ENCODE results near the gene PTH1R. TPM values are rescaled to one million over a fixed set of nuclear protein-coding genes. Genes with fewer than 3 reads are reported as not detected.

Gene PTH1R
- total RNA-seq, 2 experiments from 2014 or later = not detected

DNA sequence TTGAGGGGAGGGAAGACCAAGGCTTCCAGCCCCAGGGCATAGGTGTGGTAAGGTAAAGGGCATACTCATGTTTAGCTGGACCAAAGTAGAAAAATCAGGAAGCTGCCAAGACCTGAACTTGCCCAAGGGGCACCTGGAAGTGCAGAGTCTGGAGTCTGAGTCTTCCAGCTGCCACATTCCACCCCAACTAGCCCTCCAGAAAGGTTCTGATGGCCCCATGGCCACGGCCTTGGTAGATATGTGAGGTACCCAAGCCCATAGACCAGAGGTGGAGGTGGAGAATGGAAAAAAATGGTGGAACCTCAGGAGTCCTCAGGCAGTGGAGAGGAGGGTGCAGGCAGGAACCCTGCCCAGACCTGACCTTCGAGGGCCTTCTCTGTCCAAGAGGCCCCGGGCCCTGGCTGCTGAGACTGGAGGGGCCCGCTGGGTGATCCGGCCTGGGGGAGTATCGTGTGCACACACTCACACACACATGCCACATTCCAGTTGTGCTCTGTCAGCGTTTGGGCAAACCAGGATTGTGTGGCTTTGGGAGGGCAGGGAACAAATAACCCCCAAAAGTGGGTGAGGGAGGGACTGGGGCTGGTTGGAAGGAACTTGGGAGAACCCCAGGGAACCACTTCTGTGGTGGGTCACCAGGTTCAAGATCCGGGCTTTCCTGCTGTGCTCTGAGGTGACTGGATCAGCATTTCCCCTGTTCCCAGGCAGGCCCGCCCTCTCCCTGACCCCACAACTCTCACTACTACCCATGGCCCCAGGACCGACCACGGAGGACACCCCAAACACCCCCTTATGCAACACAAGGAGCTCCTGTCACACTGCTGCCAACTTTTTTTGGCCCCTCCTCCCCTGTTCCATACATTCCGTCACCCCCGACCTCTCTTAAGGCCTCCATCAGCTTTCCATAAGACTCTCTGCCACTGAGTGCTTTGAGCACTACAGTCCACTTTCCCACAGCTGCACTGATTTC, 25.9 kb upstream of the PTH1R start:
- Mint-ChIP-seq H3K27ac (no peak overlapping the region), H3K4me1 (ENCODE audit: low read depth) (no peaks in the 10 kb centered on the region), H3K4me3 (no peak overlapping the region), H3K36me3 (ENCODE audit: low read depth) (no peaks in the 10 kb centered on the region), H3K9me3 (no peaks in the 10 kb centered on the region), H3K27me3 (ENCODE audit: low read depth) (no peaks in the 10 kb centered on the region)
- intact Hi-C loops (cut with micrococcal nuclease) = no loop called here
- CTCF ChIA-PET = no interaction called here
- DNase-seq = peak; percentile 1

DNA sequence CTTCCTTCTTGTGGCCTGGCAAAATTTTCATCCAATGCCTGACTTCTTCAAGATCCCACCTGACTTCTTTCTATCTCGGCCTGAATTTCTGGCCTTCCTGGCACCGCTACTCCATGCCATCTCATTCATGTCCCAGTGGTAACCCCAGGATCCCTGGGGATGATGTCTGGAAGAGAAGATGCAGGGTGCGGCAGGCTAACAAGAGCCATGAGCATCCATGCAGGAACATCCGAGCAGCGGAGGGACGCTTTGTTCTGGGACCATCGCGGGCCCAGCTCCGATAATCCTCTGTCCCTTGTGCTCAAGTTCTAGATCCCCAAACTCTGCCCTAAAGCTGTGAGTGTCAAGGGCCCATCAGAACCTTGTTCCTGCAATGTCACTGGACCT, 25.2 kb upstream of the PTH1R start:
- H3K4me1 Mint-ChIP-seq (ENCODE audit: low read depth) = no peaks in the 10 kb centered on the region
- CTCF ChIA-PET = no interaction called here
- H3K27me3 Mint-ChIP-seq (ENCODE audit: low read depth) = no peaks in the 10 kb centered on the region
- no peaks in the 10 kb centered on the region for H3K9me3 Mint-ChIP-seq
- no peak for DNase-seq
- intact Hi-C loops (cut with micrococcal nuclease) = no loop called here
- H3K36me3 Mint-ChIP-seq (ENCODE audit: low read depth) = no peaks in the 10 kb centered on the region
- H3K4me3 Mint-ChIP-seq = no peak overlapping the region
- no peak overlapping the region for H3K27ac Mint-ChIP-seq

DNA sequence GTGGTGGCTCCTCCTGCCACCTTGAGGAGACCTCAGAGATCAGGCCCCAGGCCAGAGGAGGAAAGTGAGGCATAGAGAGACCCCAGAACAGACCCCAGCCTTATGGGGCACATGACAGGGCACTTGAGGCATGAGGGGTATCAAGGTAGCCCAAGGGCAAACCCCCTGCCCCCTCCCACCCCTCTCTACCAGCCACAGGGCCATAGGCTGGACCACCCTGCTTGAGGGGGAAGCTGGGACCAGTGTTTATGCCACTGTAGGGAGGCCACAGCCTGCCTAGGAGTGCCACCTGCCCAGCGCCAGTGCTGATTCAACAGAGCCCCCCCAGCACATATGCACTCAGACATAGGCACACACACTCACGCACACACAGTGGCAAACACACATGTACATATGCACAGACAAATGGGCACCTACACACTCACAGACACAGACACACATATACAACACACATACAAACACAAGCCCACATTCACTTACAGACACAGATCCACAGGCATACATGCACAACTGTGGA, 24.6 kb upstream of the PTH1R start:
- CTCF ChIA-PET = interaction anchor here (1.1 kb wide), 1 partner anchor 89 kb away, joined by 3 read pairs; no protein-coding TSS in a partner anchor
- H3K4me3 Mint-ChIP-seq = no peak overlapping the region
- no peaks in the 10 kb centered on the region for H3K4me1 Mint-ChIP-seq (ENCODE audit: low read depth)
- intact Hi-C loops (cut with micrococcal nuclease) = no loop called here
- H3K36me3 Mint-ChIP-seq (ENCODE audit: low read depth) = no peaks in the 10 kb centered on the region
- H3K27ac Mint-ChIP-seq = no peak overlapping the region
- H3K27me3 Mint-ChIP-seq (ENCODE audit: low read depth) = no peaks in the 10 kb centered on the region
- H3K9me3 Mint-ChIP-seq = no peaks in the 10 kb centered on the region
- peak; percentile 2 for DNase-seq

DNA sequence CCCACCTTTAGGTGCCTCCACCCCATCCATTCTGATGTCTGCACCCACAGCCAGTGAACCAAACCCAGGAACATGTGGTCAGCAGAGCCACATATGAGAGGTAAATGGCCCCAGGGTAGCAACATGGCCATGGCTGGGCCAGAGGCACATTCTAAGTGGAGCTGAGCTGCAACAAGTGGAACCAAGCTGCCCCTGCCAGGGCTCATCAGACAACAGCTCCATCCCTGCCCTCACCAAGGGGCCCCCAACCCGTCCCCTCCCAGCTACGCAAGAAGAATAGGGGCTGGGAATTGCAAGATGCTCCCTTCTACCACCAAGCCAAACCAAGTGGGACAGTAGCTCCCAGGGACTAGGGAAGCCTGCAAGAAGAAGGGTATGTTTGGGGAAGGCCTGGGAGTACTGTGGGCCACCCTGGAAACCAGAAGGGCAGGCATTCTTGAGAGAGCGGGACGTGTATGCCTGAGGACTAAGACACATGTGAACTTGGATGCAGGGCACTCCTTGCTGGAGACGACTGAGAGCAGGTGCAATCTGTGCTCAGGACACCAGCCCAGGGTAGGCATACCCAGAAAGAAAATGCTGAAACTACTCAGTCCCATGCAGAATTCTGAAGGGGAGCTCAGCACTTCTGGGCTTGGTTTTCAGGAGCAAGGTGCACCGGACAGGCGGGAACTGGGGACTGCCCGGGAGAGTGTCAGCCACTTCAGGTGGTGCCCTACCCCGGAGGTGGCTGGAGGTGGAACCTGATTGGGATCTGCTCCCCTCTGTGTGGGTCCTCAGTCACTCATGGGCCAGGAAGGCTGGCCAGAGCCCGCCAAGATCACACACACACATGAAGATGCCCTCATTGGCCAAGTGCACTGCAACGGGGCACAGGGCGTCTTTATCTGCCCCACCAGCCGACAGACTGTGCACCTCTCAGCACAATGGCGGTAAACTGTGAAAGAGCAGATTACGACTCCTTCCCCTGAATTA, 23.8 kb upstream of the PTH1R start:
- Mint-ChIP-seq H3K27me3 (ENCODE audit: low read depth) (no peaks in the 10 kb centered on the region), H3K27ac (no peak overlapping the region), H3K4me1 (ENCODE audit: low read depth) (no peaks in the 10 kb centered on the region), H3K36me3 (ENCODE audit: low read depth) (no peaks in the 10 kb centered on the region), H3K9me3 (no peaks in the 10 kb centered on the region), H3K4me3 (no peak overlapping the region)
- CTCF ChIA-PET = interaction anchor here (1.1 kb wide), 1 partner anchor 90 kb away, joined by 3 read pairs; no protein-coding TSS in a partner anchor
- peak; percentile 0 for DNase-seq
- intact Hi-C loops (cut with micrococcal nuclease) = no loop called here

DNA sequence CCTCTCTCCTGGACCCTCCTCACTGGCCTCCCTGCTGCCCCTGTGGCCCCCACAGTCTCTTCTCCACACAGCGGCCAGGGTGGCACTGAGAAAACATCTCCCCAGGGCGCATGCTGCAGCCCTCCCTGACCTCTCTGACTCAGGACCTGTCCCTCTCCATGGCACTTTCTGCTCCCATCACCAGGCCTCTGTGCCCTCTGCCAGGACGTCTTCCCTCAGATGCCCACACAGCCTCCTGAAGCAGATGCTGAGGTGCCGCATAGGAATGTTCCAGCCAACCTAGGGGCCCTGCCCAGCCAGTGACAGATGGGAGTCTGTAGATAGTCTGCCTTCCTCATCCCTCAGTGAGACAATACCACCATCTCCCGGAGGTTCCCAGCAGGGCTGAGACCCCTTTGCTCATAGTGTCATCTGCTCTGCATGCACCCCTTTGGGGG, 22.9 kb upstream of the PTH1R start:
- Mint-ChIP-seq H3K27ac (no peak overlapping the region), H3K4me1 (ENCODE audit: low read depth) (no peaks in the 10 kb centered on the region), H3K36me3 (ENCODE audit: low read depth) (no peaks in the 10 kb centered on the region), H3K4me3 (no peak overlapping the region), H3K9me3 (no peaks in the 10 kb centered on the region), H3K27me3 (ENCODE audit: low read depth) (no peaks in the 10 kb centered on the region)
- DNase-seq = peak; percentile 0
- intact Hi-C loops (cut with micrococcal nuclease) = no loop called here
- CTCF ChIA-PET = no interaction called here

DNA sequence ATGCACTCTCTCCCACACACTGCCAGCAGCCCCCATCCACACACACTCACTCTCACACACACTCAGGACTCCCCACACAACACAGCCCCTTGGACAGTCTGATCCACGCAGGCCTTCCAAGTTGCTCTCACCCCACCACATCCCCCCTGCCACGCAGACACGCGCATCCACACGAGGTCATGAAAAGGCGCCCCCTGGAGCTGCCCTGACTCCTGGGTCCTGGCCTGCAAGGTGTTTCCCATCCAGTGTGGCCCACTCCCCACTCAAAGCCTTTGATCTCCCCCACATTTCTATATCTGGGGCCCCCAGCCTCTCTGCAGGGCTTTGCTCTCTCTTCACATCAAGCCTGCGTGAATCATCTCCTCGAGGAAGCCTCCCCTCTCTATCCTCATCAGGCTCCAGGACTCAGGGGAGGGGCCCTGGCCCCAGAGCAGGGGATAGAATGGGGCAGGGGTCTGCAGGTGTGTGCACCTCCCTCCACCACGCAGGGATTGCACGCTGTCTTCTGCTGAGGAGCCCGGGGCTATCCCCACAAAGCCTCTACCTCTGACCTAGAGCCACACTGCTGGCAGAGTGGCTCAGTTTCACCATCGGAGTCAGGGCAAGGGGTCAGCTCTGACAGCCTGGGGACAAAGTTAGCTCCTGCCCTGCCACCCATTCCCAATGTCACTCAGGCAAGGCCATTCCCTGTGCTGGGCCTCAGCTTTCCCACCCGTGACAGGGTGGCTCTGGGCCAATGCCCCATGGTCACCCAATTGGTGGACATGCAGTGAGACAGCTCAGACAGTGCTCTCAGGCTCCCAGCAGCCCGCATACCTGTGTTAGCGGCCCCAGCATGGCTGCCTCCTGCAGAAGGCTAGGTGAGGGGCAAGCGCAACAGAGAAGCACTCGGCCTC, 20.7 kb upstream of the PTH1R start:
- Mint-ChIP-seq H3K4me3 (no peak overlapping the region), H3K9me3 (no peaks in the 10 kb centered on the region), H3K36me3 (ENCODE audit: low read depth) (no peaks in the 10 kb centered on the region), H3K27ac (no peak overlapping the region), H3K4me1 (ENCODE audit: low read depth) (no peaks in the 10 kb centered on the region), H3K27me3 (ENCODE audit: low read depth) (no peaks in the 10 kb centered on the region)
- peak; percentile 2 for DNase-seq
- intact Hi-C loops (cut with micrococcal nuclease) = no loop called here
- CTCF ChIA-PET = no interaction called here

DNA sequence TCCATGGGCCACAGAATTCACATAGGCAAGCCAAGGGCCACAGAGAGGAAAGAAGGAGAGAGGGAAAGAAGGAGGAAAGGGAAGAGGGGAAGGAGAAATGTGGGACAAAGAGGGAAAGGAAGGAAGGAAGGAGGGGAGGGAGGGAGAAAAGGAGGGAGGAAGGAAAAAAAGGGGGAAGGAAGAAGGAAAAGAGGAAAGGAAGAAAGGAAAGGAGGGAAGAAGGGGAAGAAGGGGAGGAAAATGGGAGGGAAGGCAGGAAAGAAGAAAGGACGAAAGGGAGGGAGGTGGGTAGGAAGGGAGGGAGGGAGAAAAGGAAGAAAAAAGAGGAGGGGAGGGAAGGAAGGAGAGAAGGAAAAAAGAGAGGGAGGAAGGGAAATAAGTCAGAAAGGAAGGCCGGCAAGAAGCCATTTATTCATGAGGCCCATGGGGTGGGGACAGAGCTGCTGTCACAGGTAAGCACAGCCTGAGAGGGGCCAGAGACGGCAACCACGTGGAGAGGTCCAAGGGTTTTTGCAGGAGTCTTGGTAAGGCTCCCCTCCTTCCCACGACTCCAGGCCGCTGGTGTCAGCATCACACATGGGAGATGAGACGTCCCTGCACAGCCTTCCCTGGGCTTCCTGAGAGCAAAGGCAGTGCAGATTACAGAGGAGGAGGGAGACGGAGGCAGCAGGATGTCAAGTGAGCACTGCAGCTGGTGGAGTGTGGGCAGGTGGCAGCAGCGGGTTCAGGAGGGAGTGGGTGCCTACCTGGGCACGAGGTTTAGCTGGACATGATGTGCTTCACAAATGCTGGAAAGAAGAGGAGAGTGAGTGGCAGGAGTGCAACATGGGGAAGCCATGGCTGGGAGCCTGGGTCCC, 19.8 kb upstream of the PTH1R start:
- Mint-ChIP-seq H3K4me3 (no peak overlapping the region), H3K4me1 (ENCODE audit: low read depth) (no peaks in the 10 kb centered on the region), H3K27me3 (ENCODE audit: low read depth) (no peaks in the 10 kb centered on the region), H3K9me3 (no peaks in the 10 kb centered on the region), H3K36me3 (ENCODE audit: low read depth) (no peaks in the 10 kb centered on the region), H3K27ac (no peak overlapping the region)
- peak; percentile 0 for DNase-seq
- CTCF ChIA-PET = no interaction called here
- intact Hi-C loops (cut with micrococcal nuclease) = no loop called here

DNA sequence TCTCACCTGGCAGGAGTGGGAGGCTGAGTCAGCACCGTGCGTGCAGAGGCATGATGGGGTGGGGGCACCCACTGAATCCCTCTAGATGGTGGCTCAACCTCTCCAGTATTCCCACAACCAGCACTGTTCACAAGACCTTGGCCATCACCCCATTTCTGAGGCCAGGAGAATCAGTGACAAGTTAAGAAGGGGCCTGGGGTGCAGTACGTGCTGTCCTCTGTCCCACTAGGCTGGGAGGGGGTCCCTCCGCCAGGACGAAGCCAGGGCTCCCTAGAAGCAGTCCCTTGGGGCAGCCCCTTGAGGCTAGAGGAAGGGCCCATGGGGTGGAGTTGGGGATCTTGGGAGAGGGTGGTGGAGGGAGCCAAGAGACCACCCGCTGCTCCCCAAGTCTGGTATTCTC, 19.1 kb upstream of the PTH1R start:
- no peaks in the 10 kb centered on the region for H3K27me3 Mint-ChIP-seq (ENCODE audit: low read depth)
- H3K36me3 Mint-ChIP-seq (ENCODE audit: low read depth) = no peaks in the 10 kb centered on the region
- intact Hi-C loops (cut with micrococcal nuclease) = no loop called here
- CTCF ChIA-PET = no interaction called here
- DNase-seq = no peak
- no peak overlapping the region for H3K4me3 Mint-ChIP-seq
- no peaks in the 10 kb centered on the region for H3K9me3 Mint-ChIP-seq
- H3K27ac Mint-ChIP-seq = no peak overlapping the region
- H3K4me1 Mint-ChIP-seq (ENCODE audit: low read depth) = no peaks in the 10 kb centered on the region

DNA sequence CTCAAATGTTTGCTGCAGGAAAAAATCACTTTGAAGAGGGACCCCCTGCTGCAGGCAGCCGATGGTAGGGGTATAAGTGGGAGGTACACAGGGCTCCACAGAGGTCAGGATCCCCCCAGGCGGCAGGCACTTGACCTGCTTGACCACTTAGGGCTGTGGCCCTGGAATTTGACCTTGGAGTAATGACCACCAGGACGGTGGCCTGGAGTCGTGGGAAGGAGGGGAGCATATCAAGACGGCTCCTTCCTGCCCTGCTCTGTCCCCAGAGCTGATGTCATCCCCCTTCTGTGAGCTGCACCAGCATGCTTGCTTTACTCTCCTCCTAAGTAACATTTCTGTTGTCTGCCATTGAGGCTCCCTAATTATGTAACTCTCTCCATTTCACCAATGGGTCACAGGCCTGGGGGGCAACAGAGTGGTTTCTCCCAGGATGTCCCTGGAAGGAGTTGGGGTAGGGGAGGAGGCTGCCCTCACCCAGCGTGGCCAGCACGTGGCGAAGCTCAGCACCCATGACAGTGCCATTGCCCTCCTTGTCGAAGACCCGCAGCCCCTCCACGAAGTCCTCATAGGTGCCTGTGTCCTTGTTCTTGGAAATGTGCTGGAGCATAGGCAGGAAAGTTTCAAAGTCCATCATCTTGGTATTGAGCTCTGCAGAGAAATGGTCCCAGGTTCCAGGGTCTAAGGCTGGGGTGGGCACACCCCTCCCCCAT, 18.4 kb upstream of the PTH1R start:
- no peak overlapping the region for H3K4me3 Mint-ChIP-seq
- H3K4me1 Mint-ChIP-seq (ENCODE audit: low read depth) = no peaks in the 10 kb centered on the region
- DNase-seq = peak; percentile 1
- no peak overlapping the region for H3K27ac Mint-ChIP-seq
- no peaks in the 10 kb centered on the region for H3K36me3 Mint-ChIP-seq (ENCODE audit: low read depth)
- CTCF ChIA-PET = interaction anchor here (0.9 to 1.7 kb wide), 6 partner anchors 9 to 156 kb away, joined by 3 to 5 read pairs (median 3); no protein-coding TSS in a partner anchor
- intact Hi-C loops (cut with micrococcal nuclease) = no loop called here
- no peaks in the 10 kb centered on the region for H3K27me3 Mint-ChIP-seq (ENCODE audit: low read depth)
- no peaks in the 10 kb centered on the region for H3K9me3 Mint-ChIP-seq

DNA sequence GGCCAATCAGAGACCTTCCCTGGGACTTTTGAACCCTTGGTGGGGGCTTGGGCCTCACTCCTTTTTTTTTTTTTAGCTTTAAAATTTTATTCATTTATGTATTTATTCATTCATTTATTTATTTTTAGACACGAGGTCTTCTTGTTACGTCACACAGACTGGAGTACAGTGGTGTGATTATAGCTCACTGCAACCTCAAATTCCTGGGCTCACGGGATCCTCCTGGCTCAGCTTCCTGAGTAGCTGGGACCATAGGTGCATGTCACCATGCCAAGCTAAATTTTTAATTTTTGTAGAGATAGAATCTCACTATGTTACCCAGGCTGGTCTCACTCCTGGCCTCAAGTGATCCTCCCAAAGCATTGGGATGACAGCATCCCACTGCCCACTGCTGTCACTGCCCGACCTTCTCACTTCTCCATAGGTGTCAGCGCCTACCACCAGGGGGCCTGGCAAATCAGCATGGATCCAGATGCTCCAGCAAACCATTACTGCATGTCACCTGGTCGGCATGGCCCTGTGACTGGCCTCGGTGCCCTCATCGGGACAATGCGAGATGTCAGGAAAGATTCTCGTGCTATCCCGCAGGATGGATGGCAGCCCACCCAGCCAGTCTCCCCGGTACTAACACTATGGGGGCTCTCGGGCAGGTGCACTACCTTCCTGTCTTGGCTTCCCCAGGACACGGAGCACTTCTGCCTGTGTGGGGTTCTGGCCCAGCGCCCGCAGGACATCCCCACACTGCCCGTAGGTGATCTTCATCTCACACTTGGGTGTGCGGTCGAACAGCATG, 17.3 kb upstream of the PTH1R start:
- Mint-ChIP-seq H3K27ac (no peak overlapping the region), H3K4me3 (no peak overlapping the region), H3K27me3 (ENCODE audit: low read depth) (no peaks in the 10 kb centered on the region), H3K9me3 (no peaks in the 10 kb centered on the region), H3K36me3 (ENCODE audit: low read depth) (no peaks in the 10 kb centered on the region), H3K4me1 (ENCODE audit: low read depth) (no peaks in the 10 kb centered on the region)
- intact Hi-C loops (cut with micrococcal nuclease) = no loop called here
- CTCF ChIA-PET = interaction anchor here (0.8 to 1.7 kb wide), 6 partner anchors 10 to 49 kb away, joined by 3 to 5 read pairs (median 4); no protein-coding TSS in a partner anchor
- DNase-seq = peak; percentile 40

Data from activated naive CD4-positive, alpha-beta T cell treated with anti-CD3 and anti-CD28 coated beads for 36 hours (primary cell).